Ovary (tissue), 3 donors: Measurements from ENCODE around the gene COBL.

Experiments used
- CTCF ChIP-seq, 3 donors: fragments of 450-650 bp in 2 of 3; fragments of 200-600 bp in 1 of 3; IDR thresholded peaks; one replicate each; pipeline versions ENCODE4 v1.5.1 to v1.8.0; 2016 to 2022; ENCODE audit warnings: antibody characterized with exemption in 3 of 3, mild to moderate bottlenecking in 1 of 3
- POLR2A ChIP-seq: fragments of 450-650 bp; IDR thresholded peaks from one replicate; pipeline ENCODE4 v1.6.1; 2017; ENCODE audit warnings: antibody characterized with exemption, mild to moderate bottlenecking, moderate library complexity
- donor health status: DM: no; HTN: no; CAD: no.

DNA sequence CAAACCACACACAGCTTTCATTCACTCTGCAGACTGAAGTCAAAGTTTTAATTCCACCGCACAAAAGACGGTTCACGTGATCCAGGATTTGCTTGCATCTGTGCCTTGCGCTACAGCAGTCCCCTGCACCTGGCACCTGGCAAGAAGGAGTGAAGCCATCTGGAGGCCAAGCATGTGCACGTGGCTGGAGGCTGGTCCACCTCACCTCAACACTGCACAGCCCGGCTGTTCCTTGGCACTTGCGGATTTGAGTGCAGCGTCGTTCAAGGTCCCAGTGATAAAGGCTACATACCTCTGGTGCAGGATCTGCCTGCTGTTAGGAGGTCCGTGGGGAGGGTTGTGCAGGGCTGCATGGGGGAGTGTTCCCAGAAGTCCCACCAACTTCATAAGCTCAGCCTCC, 285.4 kb downstream of the COBL start:
- TF ChIP-seq CTCF (IDR thresholded peaks at IDR 0.05) (no peak), POLR2A (no peak)
